ENCODE measurements around the gene TOPBP1.

The TOPBP1 gene

GRCh38 chr3:133697960-133698359 lies 36.2 kb upstream of the TOPBP1 start:
- no peaks in the 10 kb centered on the region for H3K27me3 ChIP-seq (ENCODE audit: low read length)
- no peaks in the 10 kb centered on the region for H4K20me1 ChIP-seq (ENCODE audit: low read depth, low read length)
- no peaks in the 10 kb centered on the region for H3K36me3 ChIP-seq (ENCODE audit: low read length)
- H3K79me2 ChIP-seq (ENCODE audit: insufficient read depth, low read length), result no peaks in the 10 kb centered on the region
- TF ChIP-seq CTCF (IDR thresholded peaks at IDR 0.05; ENCODE audit: insufficient read depth, low read length, poor library complexity, severe bottlenecking) (no peak), EZH2phosphoT487 (conservative IDR thresholded peaks at IDR 0.05; ENCODE audit: low read length) (no peak)
- H3K4me3 ChIP-seq (ENCODE audit: insufficient read depth, low read length, poor library complexity, severe bottlenecking), result no peak overlapping the region
- H3K9ac ChIP-seq (ENCODE audit: low read length), result no peak overlapping the region
- H3F3A ChIP-seq (ENCODE audit: insufficient read depth), result no peaks in the 10 kb centered on the region
- H2AFZ ChIP-seq (ENCODE audit: low read depth, low read length, severe bottlenecking), result no peak overlapping the region
- H3K27ac ChIP-seq (ENCODE audit: low read depth, low read length), result no peak overlapping the region
- no peaks in the 10 kb centered on the region for H3K9me3 ChIP-seq (ENCODE audit: insufficient read depth, low read length)
- H3K9me2 ChIP-seq (replicated peaks; ENCODE audit: insufficient read depth, low read length), result no peaks in the 10 kb centered on the region
- H3K4me2 ChIP-seq (ENCODE audit: low read depth, low read length, poor library complexity, severe bottlenecking), result no peak overlapping the region

- TF ChIP-seq CTCF (IDR thresholded peaks at IDR 0.05; ENCODE audit: insufficient read depth, low read length, poor library complexity, severe bottlenecking), result no peak
- TF ChIP-seq EZH2phosphoT487 (conservative IDR thresholded peaks at IDR 0.05; ENCODE audit: low read length), result no peak
Measured at GRCh38 chr3:133695560-133696171, 33.9 kb upstream of the TOPBP1 start.

DNA sequence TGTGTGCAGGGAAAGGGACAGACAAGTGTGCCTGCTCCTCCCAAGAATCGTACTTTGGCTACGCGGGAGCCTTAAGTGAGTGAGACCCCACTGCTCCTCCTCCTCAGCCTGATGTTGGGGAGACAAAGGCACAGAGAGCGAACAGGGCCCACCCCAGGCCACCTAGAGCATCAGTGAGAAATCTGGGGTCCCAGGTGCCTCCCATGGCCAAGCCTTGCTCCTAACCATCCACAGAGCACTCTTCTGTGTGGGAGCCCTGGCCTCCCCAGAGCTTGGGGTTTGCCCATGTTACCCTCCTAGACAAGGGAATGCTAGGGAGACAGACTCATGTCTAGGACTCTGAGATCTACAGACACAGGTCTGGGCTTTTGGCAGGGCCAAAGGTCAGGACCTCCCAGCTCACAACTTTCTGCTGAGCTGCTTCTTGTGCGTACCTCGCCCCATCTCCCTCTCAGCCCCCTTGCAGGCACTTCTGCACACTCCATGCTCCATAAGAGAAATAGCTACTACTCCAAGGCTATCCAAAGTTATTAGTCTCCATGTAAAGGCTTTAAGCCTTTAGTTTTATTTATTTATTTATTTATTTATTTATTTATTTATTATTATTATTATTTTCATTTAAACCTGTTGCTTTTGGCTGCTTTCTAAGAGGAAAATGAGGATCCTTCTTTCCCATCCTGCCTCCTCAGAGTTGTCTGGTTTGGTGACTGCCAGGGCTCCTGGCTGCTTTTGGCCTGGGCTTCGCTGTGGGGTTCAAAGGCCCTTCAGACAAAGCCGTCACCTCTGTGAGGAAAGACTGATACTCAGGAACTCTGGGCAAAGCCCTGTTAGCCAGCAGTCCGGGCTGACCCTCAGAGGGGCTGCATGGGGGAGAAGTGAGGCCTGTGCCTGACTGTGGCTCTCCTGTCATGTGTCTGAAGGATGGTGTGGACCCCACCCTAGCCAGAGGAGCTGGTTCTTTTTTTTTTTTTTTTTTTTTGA lies 32.8 kb upstream of the TOPBP1 start:
- no peaks in the 10 kb centered on the region for H3K9me3 ChIP-seq (ENCODE audit: insufficient read depth, low read length)
- H3K36me3 ChIP-seq (ENCODE audit: low read length), result no peaks in the 10 kb centered on the region
- H3K9ac ChIP-seq (ENCODE audit: low read length), result no peak overlapping the region
- no peak overlapping the region for H3K27ac ChIP-seq (ENCODE audit: low read depth, low read length)
- TF ChIP-seq EZH2phosphoT487 (conservative IDR thresholded peaks at IDR 0.05; ENCODE audit: low read length) (no peak), CTCF (IDR thresholded peaks at IDR 0.05; ENCODE audit: insufficient read depth, low read length, poor library complexity, severe bottlenecking) (no peak)
- no peak overlapping the region for H3K4me3 ChIP-seq (ENCODE audit: insufficient read depth, low read length, poor library complexity, severe bottlenecking)
- no peaks in the 10 kb centered on the region for H3F3A ChIP-seq (ENCODE audit: insufficient read depth)
- H3K4me2 ChIP-seq (ENCODE audit: low read depth, low read length, poor library complexity, severe bottlenecking), result no peak overlapping the region
- no peaks in the 10 kb centered on the region for H4K20me1 ChIP-seq (ENCODE audit: low read depth, low read length)
- H3K79me2 ChIP-seq (ENCODE audit: insufficient read depth, low read length), result no peaks in the 10 kb centered on the region
- H3K9me2 ChIP-seq (replicated peaks; ENCODE audit: insufficient read depth, low read length), result no peaks in the 10 kb centered on the region
- H2AFZ ChIP-seq (ENCODE audit: low read depth, low read length, severe bottlenecking), result no peak overlapping the region
- H3K27me3 ChIP-seq (ENCODE audit: low read length), result no peaks in the 10 kb centered on the region

More at GRCh38 chr3:133695560-133696171, 33.9 kb upstream of the TOPBP1 start:
- no peaks in the 10 kb centered on the region for H3K9me2 ChIP-seq (replicated peaks; ENCODE audit: insufficient read depth, low read length)
- H3K79me2 ChIP-seq (ENCODE audit: insufficient read depth, low read length), result no peaks in the 10 kb centered on the region
- H3F3A ChIP-seq (ENCODE audit: insufficient read depth), result no peaks in the 10 kb centered on the region
- H3K27me3 ChIP-seq (ENCODE audit: low read length), result no peaks in the 10 kb centered on the region
- no peaks in the 10 kb centered on the region for H3K36me3 ChIP-seq (ENCODE audit: low read length)
- no peak overlapping the region for H3K27ac ChIP-seq (ENCODE audit: low read depth, low read length)
- no peak overlapping the region for H3K4me3 ChIP-seq (ENCODE audit: insufficient read depth, low read length, poor library complexity, severe bottlenecking)
- H3K9me3 ChIP-seq (ENCODE audit: insufficient read depth, low read length), result no peaks in the 10 kb centered on the region
- no peak overlapping the region for H2AFZ ChIP-seq (ENCODE audit: low read depth, low read length, severe bottlenecking)
- no peak overlapping the region for H3K4me2 ChIP-seq (ENCODE audit: low read depth, low read length, poor library complexity, severe bottlenecking)
- H4K20me1 ChIP-seq (ENCODE audit: low read depth, low read length), result no peaks in the 10 kb centered on the region
- no peak overlapping the region for H3K9ac ChIP-seq (ENCODE audit: low read length)

All from SU-DHL-6 (cell line).